C4-2B (cell line): Measurements from ENCODE around the gene CDCA4.

Experiments
- H3K27ac ChIP-seq: fragments of 450-650 bp; 2 replicates; pipeline ENCODE4 v1.5.1; 2017
- CTCF ChIP-seq: fragments of 450-650 bp; conservative IDR thresholded peaks from 2 replicates; pipeline ENCODE4 v1.5.1; 2017; ENCODE audit warnings: mild to moderate bottlenecking
- ZFX ChIP-seq: fragments of 450-650 bp; IDR thresholded peaks from 2 replicates; pipeline ENCODE4 v1.6.1; 2017

The CDCA4 gene

GRCh38 chr14:105014032-105014431 is 6.9 kb downstream of the CDCA4 start:
- TF ChIP-seq CTCF (no peak), ZFX (no peak)

GRCh38 chr14:105013150-105013785 is 7.6 kb downstream of the CDCA4 start:
- TF ChIP-seq CTCF (no peak; the same call in 1 of the 2 replicates), ZFX (no peak)

More at GRCh38 chr14:105014032-105014431, 6.9 kb downstream of the CDCA4 start:
- no peak overlapping the region for H3K27ac ChIP-seq

GRCh38 chr14:105012171-105012985 is 8.5 kb downstream of the CDCA4 start:
- TF ChIP-seq ZFX (no peak), CTCF (no peak)
- H3K27ac ChIP-seq = no peak overlapping the region

More at GRCh38 chr14:105013150-105013785, 7.6 kb downstream of the CDCA4 start:
- no peak overlapping the region for H3K27ac ChIP-seq

GRCh38 chr14:105011312-105011990 is 9.4 kb downstream of the CDCA4 start:
- no peak overlapping the region for H3K27ac ChIP-seq

GRCh38 chr14:105010891-105011291 is 10.0 kb downstream of the CDCA4 start:
- TF ChIP-seq ZFX (no peak), CTCF (no peak)
- no peak overlapping the region for H3K27ac ChIP-seq

More at GRCh38 chr14:105011312-105011990, 9.4 kb downstream of the CDCA4 start:
- TF ChIP-seq CTCF (no peak), ZFX (no peak)

GRCh38 chr14:105010106-105010505 is 10.8 kb downstream of the CDCA4 start:
- no peak overlapping the region for H3K27ac ChIP-seq
- TF ChIP-seq CTCF = no peak
- no peak for TF ChIP-seq ZFX
